Peyer's patch (tissue), 4 donors: ENCODE measurements around the gene USP22.

Experiments
- POLR2A ChIP-seq, 2 donors: fragments of 450-650 bp; IDR thresholded peaks; one replicate each; pipeline ENCODE4 v1.5.1; 2017; ENCODE audit warnings: antibody characterized with exemption in 2 of 2, mild to moderate bottlenecking in 2 of 2, moderate library complexity in 2 of 2
- TF ChIP-seq, protein P1 (sequence below), 6 experiments: fragments of 450-650 bp in 4 of 6; fragments of 200-600 bp in 2 of 6; sonication (generic) in 1 of 6; IDR thresholded peaks; one replicate each; pipeline ENCODE4 v1.5.1; 2017 to 2019; ENCODE audit warnings: antibody characterized with exemption in 6 of 6, mild to moderate bottlenecking in 3 of 6, moderate library complexity in 1 of 6

DNA sequence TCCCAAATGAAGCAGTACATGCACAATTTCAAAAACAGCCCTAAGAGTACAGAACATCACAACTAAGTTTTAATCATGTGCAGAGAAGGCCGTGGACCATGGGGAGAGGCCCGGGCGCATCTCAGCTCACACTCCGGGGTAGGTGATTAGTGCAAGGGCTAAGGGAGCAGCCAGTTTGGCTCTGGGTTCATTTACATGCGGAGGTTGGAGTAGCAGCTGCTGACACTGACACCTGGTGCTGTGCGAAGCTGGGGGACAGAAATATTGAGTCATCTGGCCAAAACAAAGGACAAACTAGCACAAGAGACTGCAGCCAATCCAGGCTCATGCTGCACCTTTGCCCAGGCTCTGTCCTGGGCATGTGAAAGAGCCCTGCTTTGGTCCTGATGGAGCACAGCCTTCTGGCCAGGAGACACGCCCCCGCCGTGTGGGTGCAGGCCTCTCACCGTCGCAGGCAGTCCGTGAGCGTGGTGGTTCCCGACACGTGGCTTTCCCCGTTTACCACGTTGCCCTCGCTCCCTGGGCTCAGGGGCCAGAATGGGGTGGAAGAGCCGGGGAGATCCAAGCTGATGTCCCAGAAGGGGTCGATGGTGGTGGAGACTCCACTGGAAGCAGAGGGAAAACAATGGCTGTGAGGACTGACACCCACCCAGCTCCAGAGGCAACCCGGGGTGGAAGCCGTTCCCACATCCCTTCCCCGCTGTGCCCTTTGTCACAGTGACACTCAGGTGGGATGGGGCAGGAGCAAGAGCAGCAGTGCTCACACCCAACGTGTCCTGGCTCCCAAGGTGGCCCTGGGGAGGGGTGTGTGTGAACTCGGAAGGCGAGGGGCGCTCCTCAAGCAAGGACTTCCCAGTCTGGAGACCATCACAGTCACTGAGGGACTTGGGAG is 31.9 kb downstream of the USP22 start:
- TF ChIP-seq, protein P1, sequence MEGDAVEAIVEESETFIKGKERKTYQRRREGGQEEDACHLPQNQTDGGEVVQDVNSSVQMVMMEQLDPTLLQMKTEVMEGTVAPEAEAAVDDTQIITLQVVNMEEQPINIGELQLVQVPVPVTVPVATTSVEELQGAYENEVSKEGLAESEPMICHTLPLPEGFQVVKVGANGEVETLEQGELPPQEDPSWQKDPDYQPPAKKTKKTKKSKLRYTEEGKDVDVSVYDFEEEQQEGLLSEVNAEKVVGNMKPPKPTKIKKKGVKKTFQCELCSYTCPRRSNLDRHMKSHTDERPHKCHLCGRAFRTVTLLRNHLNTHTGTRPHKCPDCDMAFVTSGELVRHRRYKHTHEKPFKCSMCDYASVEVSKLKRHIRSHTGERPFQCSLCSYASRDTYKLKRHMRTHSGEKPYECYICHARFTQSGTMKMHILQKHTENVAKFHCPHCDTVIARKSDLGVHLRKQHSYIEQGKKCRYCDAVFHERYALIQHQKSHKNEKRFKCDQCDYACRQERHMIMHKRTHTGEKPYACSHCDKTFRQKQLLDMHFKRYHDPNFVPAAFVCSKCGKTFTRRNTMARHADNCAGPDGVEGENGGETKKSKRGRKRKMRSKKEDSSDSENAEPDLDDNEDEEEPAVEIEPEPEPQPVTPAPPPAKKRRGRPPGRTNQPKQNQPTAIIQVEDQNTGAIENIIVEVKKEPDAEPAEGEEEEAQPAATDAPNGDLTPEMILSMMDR (IDR thresholded peaks at IDR 0.05) = no peak
- TF ChIP-seq POLR2A (IDR thresholded peaks at IDR 0.05) = no peak
